Ishikawa (cell line): ENCODE results near the gene PSAP.

Source experiments
- CEBPB ChIP-seq: IDR thresholded peaks from 2 replicates; pipeline ENCODE4 v1.6.1; 2012
- CREB1 ChIP-seq: IDR thresholded peaks from 2 replicates; pipeline ENCODE4 v1.6.1; 2012; ENCODE audit warnings: low read depth
- EGR1 ChIP-seq: IDR thresholded peaks from 2 replicates; pipeline ENCODE4 v1.6.1; 2012
- EP300 ChIP-seq: IDR thresholded peaks from 2 replicates; pipeline ENCODE4 v1.6.1; 2012; ENCODE audit warnings: borderline replicate concordance
- FOXM1 ChIP-seq: IDR thresholded peaks from 2 replicates; pipeline ENCODE4 v1.6.1; 2012; ENCODE audit warnings: low read depth, borderline replicate concordance
- MAX ChIP-seq: IDR thresholded peaks from 2 replicates; pipeline ENCODE4 v1.6.1; 2012
- NFIC ChIP-seq: IDR thresholded peaks from 2 replicates; pipeline ENCODE4 v1.6.1; 2012
- RAD21 ChIP-seq: IDR thresholded peaks from 2 replicates; pipeline ENCODE4 v1.6.1; 2012; ENCODE audit warnings: low read depth
- REST ChIP-seq: IDR thresholded peaks from 2 replicates; pipeline ENCODE4 v1.6.1; 2012; ENCODE audit warnings: low read depth, mild to moderate bottlenecking
- TAF1 ChIP-seq: IDR thresholded peaks from 2 replicates; pipeline ENCODE4 v1.6.1; 2012; ENCODE audit warnings: low read depth, mild to moderate bottlenecking
- TCF12 ChIP-seq: IDR thresholded peaks from 2 replicates; pipeline ENCODE4 v1.6.1; 2012; ENCODE audit warnings: low read depth
- TEAD4 ChIP-seq: IDR thresholded peaks from 2 replicates; pipeline ENCODE4 v1.6.1; 2012
- YY1 ChIP-seq: IDR thresholded peaks from 2 replicates; pipeline ENCODE4 v1.6.1; 2012; ENCODE audit warnings: low read depth
- ZBTB7A ChIP-seq: IDR thresholded peaks from 2 replicates; pipeline ENCODE4 v1.6.1; 2012; ENCODE audit warnings: low read depth
- TF ChIP-seq, protein P1 (sequence below): IDR thresholded peaks from 2 replicates; pipeline ENCODE4 v1.6.1; 2012

Gene PSAP

GRCh38 chr10:71888248-71888622 lies 37.2 kb upstream of the PSAP start:
- TF ChIP-seq EP300 (no peak), FOXM1 (no peak), TAF1 (no peak), CEBPB (no peak), CREB1 (no peak), RAD21 (no peak), EGR1 (no peak), TCF12 (no peak), MAX (no peak), NFIC (no peak)

DNA sequence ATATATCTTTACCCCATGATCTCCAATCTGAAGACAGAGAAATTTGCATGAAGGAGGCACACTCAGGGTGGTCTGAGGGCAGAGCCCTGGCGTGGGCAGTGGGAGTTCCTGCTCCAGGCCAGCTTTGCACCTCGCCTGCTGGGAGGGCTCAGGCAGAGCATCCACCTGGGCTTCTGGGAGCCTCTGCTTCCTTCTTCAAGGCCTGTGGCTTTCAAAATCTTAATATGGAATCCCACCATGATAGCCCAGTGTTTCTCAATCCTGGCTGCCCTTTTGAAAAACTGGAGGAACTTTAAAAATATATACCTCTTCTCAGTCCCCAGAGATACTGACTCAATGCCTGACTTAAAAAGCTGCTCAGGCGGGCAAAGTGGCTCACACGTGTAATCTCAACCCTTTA lies 36.7 kb upstream of the PSAP start:
- TF ChIP-seq, protein P1, sequence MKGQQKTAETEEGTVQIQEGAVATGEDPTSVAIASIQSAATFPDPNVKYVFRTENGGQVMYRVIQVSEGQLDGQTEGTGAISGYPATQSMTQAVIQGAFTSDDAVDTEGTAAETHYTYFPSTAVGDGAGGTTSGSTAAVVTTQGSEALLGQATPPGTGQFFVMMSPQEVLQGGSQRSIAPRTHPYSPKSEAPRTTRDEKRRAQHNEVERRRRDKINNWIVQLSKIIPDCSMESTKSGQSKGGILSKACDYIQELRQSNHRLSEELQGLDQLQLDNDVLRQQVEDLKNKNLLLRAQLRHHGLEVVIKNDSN, result no peak
- no peak for TF ChIP-seq REST
- TF ChIP-seq YY1, result no peak
- no peak for TF ChIP-seq CREB1

DNA sequence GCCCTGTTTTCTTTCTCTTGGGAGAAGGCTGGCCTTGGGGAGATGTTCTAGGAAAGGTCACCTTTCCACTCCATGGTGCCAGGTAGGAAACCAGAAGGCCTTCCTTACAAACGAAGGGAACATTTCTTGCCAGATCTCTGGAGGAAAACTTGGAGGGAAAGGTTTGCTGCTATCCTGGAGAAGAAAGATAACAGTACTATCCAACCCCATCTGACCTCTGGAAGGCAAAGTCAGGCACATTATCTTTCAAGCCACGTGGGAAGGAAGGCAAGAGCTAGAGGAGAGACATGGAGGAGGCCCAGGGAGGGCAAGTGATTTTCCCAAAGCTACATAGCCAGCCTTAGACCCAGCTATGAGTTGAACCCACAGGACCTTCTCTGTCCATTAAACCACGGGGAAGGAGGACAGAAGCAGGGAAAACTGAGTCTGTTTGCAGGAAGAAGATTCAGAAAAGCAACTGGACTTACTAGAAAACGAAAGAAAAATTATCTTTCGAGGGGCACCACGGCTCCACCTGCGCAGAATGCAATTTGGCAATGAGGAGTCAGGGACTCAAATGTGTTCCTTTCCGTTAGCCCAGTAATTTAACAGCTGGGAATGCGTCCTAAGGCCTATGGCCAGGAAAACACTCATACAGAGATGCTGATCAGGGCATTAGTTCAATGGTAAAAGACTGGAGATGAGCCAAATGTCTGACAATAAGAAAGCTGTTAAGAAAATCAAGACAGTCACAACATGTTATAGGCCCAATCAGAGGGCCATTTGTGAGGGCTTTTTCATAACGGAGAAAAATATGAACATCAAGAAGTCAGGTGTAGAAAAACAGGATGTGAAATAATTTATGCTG lies 32.0 kb upstream of the PSAP start:
- TF ChIP-seq TEAD4 (no peak), EGR1 (no peak), TAF1 (no peak), REST (no peak), NFIC (no peak), CEBPB (no peak), FOXM1 (no peak)

- TF ChIP-seq NFIC (no peak), RAD21 (no peak), MAX (no peak), YY1 (no peak), ZBTB7A (no peak), REST (no peak), TAF1 (no peak), EP300 (no peak), TEAD4 (no peak), FOXM1 (no peak), TCF12 (no peak), EGR1 (no peak), CREB1 (no peak), CEBPB (no peak)
- TF ChIP-seq, protein P1, result no peak
These were observed 30.8 kb upstream of the PSAP start for GRCh38 chr10:71881647-71882355.
